Nucleus accumbens (tissue), 56 donors: ENCODE data around the gene EXPH5.
"Not testable (repeated sequence)": the region's sequence is repeated elsewhere in the genome, so short reads cannot be mapped to it uniquely, and the experiment has no call there.

Experiments
- DNase-seq, 56 donors: peaks; one replicate each; lab custom pipeline; 2025; lab: John Stamatoyannopoulos, UW

Gene EXPH5

DNA sequence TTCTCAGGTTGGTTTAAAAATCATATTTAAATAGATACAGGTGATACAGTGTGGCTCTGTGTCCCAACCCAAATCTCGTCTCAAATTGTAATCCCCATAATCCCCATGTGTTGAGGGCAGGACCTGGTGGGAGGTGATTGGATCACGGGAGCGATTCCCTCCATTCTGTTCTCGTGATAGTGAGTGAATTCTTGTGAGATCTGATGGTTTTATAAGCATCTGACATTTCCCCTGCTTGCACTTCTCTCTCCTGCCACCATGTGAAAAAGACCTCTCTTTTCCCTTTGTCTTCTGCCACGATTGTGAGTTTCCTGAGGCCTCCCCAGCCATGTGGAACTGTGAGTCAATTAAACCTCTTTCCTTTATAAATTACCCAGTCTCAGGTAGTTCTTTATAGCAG lies 9.2 kb upstream of the EXPH5 start:
- not testable (repeated sequence) for DNase-seq

DNA sequence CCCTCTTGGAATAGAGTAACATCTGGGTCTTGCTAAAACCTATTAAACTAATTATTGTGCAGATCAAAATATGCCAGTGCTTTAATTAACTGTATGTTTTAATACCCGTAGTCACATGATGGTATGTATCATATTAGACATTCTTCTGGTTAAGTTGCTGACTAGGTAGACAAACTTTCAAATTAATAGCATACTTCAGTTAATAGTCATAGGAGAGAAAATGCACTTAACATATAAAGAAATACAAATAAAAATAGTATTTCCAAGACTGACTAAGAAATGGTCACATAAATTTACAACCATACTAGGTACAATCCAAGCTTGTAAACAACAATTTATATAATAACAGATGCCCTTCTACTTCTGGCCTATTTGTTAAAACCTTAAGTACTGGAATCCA lies 7.6 kb upstream of the EXPH5 start:
- no peak for DNase-seq

DNA sequence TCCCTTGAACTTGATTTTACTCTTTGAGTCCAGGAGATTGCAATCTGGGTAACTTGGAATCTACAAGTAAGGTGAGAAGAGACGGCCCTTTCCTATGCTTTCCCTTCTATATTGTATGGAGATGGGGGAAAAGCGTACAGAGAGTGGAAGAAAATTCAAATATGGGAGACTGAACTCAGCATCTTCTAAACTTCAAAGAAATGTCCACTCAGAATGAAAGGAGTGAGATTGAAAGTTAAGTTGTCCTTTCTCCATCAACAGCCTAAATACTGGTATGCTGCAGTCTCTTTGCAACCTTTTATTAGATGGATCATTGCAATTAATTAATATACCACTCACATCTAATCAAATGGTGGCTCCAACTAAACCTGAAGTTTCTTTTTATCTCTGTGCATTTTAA lies 6.4 kb upstream of the EXPH5 start:
- no peak for DNase-seq

DNA sequence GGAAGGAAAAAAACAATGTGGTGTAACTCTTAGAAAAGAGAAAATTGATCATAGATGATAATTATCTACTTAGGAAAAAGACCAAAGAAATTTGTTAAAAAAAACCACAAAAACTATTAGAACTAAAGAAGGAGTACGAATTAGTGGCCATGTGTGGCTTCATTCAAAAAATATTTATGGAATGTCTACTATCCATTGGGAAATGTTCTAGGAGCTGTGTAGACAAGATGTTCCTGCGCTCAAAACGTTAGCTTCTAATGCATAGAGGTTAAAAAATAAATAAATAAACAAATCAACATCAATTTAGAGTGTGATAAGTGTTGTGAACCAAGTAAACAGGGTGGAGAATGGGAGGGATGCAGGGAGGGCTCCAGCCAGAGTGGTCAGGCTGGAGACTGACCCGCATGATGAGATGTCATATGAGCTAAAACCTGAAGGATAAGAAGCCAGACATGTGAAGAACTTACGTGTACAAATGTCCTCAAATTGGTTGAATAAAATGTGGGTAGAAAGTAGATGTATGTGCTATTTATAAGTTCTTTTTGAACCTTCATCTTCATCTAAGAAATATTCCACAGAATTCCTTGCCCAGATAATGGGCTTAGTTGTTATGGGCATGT lies 4.3 kb upstream of the EXPH5 start:
- no peak for DNase-seq

DNA sequence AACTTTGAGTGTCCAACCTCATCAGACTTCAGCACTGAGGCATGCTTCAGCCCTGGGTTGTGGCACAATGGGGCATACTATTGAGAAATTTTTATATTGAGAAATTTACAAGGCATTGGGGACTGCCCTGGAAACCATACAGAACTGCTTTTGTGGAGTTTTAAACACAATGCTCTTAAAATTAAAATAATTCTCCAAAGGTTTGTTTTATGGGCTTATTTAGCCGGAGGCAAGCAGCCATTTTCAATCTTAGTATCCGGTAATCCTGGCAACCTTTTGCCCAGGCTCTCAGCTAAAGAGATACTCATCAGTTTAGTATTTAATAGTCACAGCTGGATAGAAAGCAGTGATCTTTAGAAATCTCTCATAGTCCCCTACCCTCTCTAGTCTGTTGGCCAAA lies 3.1 kb upstream of the EXPH5 start:
- no peak for DNase-seq

DNA sequence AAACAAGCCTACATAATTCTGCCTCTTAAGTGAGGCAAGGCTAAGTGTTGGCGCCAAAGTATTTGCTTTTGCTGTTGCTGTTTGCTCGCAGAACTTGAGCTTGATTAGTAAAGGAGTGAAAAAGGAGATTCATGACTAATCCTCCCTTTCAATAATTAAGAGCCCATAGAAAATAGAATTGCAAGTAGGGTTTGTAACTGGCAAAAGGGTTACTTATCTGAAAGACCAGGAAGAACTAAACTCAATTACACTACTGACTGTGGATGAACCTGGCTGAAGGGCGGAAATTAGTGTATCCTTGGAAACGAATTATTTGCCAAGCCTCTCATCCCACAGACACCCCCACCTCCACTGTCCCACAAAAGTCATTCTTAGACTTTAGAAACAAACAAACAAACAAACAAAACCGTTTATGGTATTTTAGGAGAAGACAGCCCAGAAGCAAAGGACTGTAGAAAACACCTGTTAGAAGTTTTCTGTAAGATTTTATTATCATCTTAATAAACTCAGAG lies 411 bp upstream of the EXPH5 start:
- DNase-seq = no peak

DNA sequence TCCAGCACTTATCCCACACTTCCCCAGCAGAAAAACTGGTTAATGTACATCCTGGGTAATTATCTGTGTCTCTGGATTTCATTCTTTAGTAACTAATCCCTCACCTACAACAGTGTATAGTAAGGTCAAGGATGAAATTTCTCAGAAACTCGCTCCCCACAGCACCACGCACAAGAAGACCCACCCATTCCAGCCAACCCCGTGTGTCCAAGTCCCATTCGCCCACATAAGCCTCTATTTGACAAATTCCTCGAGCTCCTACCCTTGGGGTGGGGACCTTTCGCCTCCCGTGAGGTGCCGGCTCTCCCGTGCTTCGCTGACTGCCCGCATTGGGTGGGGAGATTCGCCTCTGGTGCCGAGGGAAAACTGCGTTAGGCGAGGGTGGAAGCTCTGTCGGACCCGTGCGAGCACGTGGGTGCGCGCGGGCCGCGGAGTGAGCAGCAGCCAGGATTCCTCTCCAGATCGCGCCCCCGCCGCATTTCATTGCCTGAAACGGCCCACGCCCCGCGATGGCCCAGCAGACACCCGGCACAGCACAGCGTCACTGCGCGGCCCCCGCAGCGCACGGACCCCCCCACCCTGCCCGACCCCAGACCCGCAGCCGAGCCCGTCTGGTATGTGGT lies 866 bp downstream of the EXPH5 start:
- DNase-seq = peak in 15 of 56 donors; percentile 3 to 42 (median 7)

DNA sequence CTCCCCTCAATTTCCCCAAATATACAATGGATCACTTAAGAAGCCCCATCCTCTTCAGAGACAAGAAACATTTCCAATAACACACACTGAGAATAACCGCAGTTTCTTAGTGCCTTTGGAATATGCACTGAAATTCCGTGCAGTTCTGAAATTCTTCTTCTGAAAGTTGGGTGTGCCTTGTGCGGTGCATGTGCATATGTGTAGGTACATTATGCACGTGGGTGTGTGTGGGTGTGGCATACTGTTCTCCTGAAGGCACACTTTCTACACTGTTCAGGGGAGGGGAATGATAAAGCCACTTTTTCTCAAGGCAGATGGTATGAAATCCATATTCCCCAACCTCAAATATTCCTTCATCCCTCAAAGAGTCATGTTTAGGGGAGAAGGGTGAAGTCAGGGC lies 1.7 kb downstream of the EXPH5 start:
- no peak for DNase-seq

GRCh38 chr11:108589136-108589535 lies 4.4 kb downstream of the EXPH5 start:
- no peak for DNase-seq

DNA sequence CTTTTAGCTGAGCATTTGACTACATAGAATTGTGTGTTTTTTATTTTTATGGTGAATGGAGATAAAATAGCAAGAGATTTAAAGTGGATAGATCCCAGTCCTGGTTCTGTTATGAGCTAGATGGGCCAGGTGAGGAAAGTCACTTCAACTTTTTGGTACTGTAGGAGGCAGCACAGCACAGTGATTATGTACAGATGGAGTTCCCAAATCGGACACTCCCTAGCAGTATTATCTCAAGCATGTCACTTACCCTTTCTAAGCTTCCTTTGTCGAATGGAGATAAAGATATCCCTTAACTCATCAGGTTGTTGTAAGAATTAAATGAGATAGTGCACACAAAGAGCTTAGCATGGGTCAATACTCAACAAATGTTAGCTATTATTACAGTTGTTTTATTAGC lies 5.3 kb downstream of the EXPH5 start:
- DNase-seq = no peak

- DNase-seq = no peak
These were observed 6.5 kb downstream of the EXPH5 start for GRCh38 chr11:108587109-108587508.

- no peak for DNase-seq
These were observed 7.0 kb downstream of the EXPH5 start for GRCh38 chr11:108586600-108586999.

DNA sequence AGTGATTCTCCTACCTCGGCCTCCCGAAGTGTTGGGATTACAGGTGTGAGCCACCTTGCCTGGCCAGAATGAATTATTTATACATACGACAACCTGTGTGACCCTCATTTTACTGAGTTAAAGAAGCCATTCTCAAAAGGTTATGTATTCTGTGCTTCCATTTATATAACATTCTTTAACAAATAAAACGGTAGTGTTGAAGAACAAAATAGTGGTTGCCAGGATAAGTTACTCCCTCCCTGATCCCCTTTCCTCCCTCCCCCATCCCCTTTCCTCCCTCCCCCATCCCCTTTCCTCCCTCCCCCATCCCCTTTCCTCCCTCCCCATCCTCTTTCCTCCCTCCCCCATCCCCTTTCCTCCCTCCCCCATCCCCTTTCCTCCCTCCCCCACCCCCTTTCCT lies 7.4 kb downstream of the EXPH5 start:
- not testable (repeated sequence) for DNase-seq

GRCh38 chr11:108584973-108585372 lies 8.6 kb downstream of the EXPH5 start:
- DNase-seq = no peak

- no peak for DNase-seq
These were observed 12.9 kb downstream of the EXPH5 start for GRCh38 chr11:108580645-108581044.

- DNase-seq = no peak
These were observed 13.5 kb downstream of the EXPH5 start for GRCh38 chr11:108580043-108580442.

DNA sequence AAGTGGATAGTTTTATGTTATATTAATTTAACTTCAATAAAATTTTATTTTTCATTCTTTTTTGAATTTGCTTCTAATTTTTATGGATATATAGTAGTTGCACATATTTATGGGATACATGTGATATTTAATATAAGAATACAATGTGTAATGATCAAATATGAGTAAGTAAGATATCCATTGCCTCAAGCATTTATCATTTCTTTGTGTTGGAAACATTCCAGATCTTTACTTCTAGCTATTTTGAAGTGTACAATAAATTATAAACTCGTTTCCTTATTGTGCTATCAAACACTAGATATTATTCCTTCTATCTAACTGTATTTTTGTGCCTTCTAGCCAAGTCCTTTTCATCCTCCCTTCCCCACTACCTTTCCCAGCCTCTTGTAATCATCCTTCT lies 17.0 kb downstream of the EXPH5 start:
- no peak for DNase-seq

DNA sequence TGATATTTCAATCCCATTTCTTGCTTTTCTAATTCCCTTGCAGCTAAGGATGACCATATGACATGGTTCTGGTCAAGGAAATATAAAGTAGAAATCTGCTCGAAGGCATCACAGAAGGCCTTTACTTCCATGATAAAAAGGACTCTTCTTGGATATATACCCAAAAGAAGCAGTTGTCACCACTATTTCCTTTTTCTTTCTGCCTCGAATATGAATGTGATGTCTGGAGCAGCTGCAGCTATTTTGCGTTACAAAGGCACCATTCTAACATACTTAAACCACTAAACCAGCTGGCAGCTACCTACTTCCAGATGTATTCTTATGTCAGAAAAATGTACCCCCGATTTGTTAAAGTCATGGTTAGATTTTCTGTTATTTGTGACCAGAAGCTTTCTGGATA lies 18.9 kb downstream of the EXPH5 start:
- DNase-seq = no peak

GRCh38 chr11:108571001-108571400 lies 22.6 kb downstream of the EXPH5 start:
- no peak for DNase-seq

DNA sequence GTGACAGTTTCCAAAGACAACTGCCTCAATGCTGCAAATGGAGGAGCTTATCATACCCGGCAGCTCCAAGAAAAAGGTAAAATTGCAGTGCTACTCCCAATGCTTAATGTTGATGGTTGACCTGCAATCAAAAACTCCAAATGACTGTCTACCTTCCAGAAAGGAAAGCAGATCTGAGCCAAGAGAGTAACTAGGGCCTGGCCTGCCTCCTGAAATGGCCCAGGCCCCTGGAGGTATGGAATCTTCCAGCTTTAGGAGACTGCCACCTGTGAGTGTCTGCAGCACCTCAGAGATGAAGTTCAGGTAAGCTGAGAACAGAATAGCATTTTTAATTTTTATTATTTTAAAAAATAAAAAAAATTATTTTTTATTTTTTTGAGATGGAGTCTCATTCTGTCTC lies 23.7 kb downstream of the EXPH5 start:
- DNase-seq = no peak

- peak in 8 of 56 donors; percentile 2 to 22 (median 8) for DNase-seq
These were observed 25.2 kb downstream of the EXPH5 start for GRCh38 chr11:108568195-108568858.

DNA sequence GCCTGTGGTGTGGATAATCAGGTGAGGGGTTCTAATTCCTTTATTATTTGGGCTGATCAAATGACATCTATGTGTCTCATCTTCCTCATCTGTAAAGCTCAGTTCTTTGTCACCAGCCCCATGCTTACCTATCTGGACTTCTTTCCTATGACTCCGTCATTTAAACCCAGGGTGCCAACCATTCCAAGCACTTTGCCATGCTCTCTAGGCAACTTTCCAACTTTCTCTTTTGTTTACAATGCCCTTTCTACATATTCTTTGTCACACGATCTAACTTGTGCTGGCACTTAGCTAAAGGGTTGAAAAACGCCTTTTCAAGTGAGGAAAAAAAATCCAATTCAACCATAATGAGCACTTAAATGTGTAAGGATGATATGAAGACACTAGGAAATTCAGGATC lies 27.9 kb downstream of the EXPH5 start:
- DNase-seq = no peak
